GM19193 (cell line): Measurements from ENCODE around the gene NR4A2.

ENCODE experiments used
- POLR2A ChIP-seq: IDR thresholded peaks from 4 replicates; pipeline ENCODE4 v1.6.1; 2011; ENCODE audit not compliant: insufficient read depth, insufficient read length; ENCODE audit errors: extremely low read depth

The NR4A2 gene

DNA sequence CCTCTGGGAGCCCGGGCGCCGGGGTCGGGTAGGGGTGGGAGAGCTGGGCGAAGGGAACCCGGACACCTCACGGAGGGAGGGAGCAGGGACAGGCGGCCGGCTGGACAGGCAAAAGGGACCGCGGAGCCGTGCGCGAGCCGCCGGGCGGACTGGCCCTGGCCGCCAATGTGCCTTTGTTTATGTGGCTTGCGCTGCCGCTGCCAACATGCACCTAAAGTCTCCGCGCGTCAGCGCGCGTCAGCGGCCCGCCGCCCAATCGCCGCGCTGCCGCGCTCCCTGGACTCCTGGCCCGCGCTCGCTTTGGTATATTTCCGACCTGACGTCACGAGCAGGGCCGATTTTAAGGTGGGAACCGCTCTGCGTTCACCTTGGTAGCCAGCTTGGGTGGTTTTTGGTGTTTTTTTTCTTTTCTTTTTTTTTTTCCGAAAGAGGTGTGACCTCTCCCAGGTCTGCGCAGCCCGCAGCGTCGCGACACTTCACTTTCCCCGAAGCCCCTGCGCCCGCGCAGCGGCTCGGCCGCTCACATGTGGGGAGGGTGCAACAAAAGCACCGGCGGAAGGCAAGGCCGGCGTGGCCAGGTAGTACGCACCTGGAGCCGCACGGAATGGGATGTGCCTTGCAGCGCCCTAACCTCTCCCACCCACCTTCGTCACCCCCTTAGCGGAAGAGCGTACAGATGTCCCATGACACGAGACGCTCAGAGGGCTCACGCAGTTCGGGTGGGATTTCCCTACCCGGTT, at the start of gene NR4A2:
NR4A2 (minus strand) TSS at position 188 of the 740 bp plus-strand sequence. CDS start 2,535 bp downstream, outside the sequence.
- peak; percentile 68 for TF ChIP-seq POLR2A

DNA sequence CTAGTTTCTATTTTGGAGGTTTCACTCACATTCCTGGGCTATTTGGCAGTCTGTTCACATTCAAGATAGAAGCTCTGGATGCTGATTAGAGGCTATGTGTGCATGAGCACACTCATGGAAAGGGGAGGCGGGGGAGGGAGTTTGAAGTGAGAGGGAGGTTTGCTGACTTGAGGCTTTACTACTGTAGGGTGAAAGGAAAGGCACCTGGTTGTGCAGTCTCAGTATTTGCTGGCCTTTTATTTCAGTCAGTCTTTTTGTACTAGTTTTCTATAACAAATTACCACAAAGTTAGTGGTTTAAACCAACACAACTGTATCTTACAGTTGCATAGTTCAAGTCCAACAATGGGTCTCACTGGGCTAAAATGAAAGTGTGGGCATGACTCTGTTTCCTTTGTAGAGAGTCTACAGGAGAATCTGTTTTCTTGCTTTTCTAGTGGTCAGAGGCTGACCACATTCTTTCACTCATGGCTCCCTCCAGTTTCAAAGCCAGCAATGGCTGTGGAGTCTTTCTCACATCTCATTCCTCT, 47.7 kb upstream of the NR4A2 start:
- no peak for TF ChIP-seq POLR2A

DNA sequence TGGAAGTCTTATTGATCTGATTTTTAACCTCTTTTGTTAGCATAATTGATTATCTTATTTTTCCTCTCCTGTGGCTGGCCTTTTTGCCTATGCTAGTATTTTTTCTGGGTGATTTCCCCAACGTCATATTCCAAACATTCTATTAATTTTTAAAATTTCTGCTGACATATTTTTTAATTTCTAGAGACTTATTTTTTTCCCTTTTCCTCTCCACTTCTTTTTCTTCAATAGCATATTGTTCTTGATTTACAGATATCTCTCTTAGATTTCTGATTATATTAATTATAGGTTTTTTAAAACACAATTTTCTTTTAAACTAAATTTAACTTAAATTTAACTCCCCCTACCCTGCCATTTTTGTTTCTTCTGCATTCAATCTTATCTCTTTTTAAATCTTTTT, 47.2 kb upstream of the NR4A2 start:
- no peak for TF ChIP-seq POLR2A

DNA sequence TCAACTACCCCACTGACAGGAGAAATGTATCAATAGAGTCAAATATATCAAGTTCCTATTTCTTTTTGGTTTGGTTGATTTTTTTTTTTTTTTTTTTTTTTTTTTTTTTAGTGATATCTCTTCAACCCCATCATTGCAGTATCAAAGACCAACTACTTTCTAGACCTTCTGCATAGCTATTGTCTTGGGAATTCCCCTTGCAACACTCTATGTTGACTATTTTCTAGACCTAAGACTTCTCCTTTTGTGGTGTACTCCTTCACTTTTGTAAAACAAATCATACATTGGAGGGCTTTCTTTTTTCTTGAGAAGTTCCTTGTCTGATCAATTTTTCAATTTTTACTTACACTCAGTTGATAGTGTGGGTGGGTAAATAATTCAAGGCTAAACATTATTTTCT, 46.5 kb upstream of the NR4A2 start:
- no peak for TF ChIP-seq POLR2A

DNA sequence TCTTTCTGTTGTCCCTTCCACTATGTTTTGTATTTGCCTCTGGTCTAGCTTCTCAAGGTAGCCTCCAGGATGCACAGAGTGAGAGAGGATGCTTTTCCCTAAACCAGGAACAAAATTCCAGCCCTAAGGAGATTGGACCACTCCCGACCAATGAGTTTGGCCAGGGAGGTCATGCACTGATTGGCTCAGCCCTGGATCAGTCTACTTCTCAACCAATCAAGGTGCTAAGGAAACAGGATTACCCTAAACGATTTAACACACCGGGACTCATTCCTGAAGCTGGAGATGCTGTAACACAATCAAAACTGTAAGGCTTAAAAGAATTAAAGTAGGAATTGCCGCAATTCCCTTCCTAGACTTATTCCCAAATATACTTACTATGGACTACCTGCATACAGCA, 34.2 kb upstream of the NR4A2 start:
- no peak for TF ChIP-seq POLR2A

DNA sequence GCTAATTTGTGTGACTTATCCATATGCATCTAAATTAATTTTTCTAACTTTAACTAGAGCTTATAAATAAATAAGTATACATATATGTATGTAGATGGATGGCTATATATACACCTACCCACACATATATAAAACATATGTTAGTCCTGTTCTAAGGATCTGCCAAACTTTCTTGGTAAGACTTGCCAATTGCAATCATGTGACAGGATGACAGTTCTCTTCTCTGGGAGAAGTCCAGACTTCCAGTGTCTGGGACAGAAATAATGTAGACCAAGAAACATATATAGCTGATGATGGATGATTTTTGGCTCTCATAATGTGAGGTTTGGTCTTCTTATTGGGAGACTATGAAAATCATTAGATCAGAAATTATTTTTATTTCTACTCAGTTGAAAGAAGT, 30.6 kb upstream of the NR4A2 start:
- no peak for TF ChIP-seq POLR2A

DNA sequence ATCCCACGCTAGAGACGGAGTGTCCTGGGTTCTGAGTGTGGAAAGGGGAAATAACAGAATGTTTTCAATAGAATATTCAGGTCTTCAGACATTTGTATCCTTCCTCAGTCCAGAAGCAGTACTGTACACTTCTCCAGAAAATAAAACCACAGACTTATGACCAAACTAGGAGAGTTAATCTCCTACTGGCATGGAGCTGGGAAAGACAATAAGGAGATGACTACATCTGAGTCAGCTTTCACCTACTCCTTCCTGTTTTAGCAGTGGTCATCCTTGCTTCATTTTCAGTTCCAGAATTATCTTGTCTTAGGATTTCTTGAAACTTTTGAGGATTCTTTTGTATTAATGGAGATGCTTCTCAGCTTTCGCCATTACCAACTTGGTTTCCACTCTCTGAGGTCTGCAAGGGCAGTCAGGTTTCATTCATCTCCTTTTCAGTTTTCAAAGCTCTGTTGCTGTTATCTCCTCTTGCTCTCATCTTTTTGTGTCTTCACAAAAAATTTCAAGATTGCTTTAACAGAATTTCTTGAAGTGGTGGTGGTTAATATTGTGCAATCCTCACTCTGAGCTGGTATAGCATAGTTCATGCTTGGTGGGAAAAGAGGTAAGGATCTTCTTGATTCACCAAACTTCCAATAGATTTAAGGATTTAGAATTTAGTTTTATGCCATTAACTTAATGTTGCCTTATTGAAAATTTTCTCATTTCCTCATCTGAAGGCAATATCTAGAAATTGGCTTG, 23.7 kb upstream of the NR4A2 start:
- no peak for TF ChIP-seq POLR2A

DNA sequence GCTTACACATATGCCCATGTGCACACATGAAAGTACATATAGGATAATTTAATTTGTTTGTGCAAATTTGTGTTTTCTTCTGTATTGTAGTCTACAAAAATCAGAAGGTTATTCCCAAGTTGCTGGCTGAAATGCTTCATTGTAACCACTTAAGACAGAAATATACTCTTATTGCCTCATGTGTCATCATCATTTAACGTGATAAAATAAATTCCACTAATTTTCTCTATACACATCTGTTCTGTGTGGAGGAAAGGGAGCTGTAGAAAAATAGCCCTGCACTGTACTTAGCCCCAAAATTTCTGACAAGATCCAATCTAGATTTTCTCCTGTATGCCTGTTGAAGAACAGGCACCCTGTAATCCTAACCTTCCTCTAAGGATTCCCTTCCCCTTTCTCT, 20.4 kb upstream of the NR4A2 start:
- TF ChIP-seq POLR2A = no peak

DNA sequence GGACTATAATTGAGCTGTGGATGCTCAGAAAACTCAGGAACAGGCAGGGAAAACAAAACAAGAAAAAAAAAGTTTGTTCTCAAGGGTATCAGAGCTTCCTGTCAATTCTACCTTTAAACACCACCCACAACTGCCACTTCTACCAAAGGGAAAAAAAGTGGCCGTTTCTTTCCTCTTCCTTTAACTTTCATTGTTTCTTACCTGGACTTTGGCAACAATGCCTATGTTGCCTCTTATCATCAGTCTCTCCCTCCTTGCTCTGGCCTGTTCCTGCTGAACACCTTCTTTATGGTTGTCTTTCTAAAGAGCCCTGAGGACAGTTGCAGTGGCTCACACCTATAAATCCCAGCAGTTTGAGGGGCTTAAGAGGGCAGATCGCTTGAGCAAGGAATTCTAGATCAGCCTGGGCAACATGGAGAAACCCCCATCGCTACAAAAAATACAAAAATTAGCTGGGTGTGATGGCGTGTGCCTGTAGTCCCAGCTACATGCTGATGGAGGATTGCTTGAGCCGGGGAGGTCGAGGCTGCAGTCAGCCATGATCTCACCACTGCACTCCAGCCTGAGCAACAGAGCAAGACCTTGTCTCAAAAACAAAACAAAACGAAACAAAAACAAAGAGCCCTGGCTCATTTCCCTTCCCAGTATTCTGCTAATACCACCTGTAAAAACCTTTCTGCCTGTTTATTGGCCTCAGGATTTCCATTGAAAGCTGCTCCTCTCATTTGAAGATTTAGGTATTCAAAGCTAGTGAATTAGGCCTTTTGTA, 18.0 kb upstream of the NR4A2 start:
- TF ChIP-seq POLR2A = no peak

DNA sequence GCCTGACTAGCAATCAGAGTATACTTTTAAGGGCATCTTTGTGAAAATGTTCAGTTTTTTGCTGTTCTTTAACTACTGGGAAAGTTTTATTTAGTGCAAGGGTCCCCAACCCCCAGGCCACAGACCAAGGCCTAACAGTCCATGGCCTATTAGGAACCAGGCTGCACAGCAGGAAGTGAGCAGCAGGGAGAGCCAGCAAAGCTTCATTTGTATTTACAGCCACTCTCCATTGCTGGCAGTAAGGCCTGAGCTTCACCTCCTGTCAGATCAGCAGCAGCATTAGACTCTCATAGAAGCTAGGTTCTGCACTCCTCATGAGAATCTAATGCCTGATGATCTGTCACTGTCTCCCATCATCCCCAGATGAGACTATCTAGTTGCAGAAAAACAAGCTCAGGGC, 17.1 kb upstream of the NR4A2 start:
- TF ChIP-seq POLR2A = no peak

DNA sequence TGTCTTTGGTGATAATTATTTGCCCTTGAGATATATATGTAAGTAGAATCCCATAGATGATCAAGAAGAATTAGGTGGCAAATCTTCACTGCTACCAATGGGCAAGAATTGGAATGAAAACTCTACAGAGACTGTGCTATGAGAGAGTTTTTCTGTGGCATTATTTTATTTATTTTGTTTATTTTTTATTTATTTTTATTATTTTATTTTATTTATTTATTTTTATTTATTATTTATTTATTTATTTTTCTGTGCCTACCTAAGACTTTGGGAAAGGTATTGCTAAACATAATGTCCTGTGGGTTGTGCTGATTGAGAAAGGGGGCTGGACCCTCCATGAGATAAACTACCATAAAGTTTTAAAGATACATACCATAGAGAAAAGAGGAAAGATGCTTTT, 16.6 kb upstream of the NR4A2 start:
- no peak for TF ChIP-seq POLR2A

DNA sequence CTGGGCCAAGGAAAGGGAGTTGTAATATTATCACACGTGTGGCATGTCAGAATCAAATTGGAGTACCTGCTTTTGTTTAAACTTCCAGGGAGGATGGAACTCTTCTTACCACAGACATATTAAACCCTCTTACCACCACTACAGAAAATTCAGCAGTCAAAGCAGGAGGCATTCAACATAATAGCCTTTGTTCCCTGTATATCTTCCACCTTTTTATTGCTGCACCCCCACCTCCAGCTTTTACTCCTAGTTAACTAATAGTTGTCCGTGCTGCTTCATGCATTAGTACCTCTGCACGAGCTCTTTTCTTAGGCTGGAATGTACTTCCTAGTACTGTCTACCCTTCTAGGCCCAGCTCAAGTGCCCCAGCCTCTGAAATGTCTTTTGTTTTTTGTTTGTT, 14.9 kb upstream of the NR4A2 start:
- TF ChIP-seq POLR2A = no peak

DNA sequence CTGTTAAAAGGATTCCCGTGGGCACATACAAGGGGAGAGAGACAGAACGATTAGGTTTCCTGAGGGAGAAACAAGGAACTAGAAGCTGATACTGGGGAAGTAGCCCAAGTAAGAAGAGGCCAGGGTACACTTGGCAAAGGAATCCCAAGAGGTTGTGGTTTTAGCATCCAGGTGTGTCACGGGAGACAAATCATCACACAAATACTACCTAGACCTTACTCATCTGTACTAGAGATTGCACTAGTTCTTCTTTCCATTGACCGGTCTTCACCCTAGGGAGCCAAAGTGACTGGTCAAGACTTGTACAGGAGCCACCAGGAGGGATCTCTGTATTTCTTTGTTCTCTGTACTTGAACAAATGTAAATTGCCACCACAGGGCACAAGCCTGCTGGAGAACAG, 14.2 kb upstream of the NR4A2 start:
- TF ChIP-seq POLR2A = no peak

DNA sequence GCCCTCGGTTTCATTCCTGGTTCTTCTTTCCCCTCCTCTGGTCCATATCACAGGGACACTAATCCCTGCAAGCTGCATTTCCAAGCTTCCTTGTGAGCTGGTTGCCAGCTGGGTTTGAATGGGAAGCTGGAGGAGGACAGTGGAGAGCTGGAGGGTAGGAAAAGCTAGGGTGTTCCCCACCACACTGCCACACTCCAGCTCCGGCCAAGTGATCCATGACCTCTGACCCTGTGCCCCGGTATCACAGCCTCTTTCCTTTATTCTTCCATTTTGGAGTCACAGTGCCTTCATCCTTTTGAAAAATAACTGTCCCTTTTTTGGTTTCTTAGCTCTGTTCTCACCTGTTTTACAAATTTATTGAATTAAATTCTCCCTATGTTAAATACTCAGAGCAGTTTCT, 13.1 kb upstream of the NR4A2 start:
- TF ChIP-seq POLR2A = no peak

DNA sequence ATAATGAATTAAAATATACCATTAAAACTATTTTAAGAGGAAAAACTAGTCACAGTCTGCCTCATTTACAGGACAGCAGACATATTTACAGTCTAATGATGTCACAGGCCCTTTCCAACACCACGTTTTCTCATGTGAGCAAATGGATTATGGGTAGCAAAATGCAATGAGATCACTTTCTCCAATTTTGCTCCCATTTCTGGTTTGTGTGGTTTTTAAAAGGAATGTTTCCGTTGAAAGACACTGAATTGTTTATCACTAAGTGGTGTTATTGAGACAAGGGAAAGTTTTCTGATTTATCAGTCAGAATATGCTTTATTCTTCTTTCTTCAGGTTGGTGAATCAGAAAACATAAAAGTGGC, 11.4 kb upstream of the NR4A2 start:
- TF ChIP-seq POLR2A = no peak
